ENCODE results near the gene METRN.

Gene METRN

DNA sequence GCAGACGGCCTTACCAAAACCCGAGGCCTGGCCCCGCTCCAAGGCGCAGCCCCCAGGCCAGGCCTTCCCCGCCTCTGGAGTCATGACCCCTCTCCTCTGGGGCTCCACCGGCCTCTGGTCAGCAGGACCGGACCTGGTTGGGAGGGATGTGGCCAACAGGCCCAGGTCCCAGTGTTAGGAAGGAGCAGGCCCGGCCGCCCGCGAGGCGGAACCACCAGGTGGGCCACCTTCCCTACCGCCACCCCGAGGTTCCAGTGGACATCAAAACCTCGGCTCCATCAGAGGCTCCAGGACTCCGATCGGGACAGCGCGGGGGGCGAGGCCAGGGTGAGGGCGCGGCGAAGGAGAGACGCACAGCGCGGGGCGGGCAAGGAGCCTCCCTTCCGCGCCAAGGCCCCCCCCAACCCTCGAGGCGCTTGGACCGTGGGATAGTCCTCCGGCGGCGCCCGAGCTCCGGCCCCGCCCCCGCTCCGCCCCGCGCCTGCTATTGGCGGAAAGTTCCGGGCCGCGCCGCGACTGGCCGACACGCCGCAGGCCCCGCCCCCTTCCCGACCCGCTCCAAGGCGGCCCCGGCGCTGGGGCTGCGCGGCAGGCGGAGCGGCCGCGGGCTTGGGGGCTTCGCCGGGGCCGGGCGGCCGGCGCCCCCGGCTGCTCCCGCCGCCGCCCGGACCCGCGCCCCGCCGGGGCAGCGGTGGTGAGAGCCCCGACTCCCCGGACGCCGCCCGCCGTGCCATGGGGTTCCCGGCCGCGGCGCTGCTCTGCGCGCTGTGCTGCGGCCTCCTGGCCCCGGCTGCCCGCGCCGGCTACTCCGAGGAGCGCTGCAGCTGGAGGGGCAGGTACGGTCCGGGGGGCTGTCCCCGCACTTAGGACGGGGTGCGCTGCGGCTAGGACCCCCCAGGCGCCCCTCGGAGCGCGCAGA, at the start of gene METRN:
Gene METRN (plus strand): TSS at position 561 of the 919 bp plus-strand sequence. CDS start 172 bp downstream, at position 733.
- DNase-seq = peak; percentile 83 to 91 (median 87)

- DNase-seq = no peak
These were observed 48.3 kb upstream of the METRN start for GRCh38 chr16:666572-666971.

DNA sequence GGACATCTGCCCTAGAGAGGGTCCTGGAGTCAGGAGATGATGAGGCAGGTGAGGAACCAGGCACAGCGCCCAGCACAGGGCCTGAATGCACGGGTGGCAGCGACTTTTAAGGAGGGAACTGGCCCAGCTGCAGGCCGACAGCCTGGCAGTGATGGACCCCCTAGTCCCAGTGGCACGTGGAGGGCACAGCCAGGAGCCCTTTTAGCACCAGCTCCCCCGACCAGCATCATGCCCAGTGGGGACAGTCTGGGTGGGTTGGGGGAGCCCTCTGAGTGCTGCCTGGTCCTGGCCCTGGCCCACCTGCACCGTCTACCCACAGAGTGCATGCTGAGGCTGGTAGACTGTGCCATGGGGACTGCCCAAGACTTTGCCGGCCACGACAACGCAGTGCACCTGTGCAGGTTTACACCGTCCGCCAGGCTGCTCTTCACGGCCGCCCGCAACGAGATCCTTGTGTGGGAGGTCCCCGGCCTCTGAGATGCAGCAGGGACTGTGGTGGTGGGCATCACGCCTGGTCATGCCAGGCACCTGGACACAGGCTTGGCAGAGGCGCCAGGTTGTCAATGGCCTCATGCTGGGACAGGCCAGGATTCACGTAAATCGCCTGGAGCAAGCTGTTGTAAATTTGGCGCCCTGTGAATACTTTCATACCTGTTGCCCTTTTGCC, 47.7 kb upstream of the METRN start:
- DNase-seq = peak in 1 of 3 experiments; percentile 14

DNA sequence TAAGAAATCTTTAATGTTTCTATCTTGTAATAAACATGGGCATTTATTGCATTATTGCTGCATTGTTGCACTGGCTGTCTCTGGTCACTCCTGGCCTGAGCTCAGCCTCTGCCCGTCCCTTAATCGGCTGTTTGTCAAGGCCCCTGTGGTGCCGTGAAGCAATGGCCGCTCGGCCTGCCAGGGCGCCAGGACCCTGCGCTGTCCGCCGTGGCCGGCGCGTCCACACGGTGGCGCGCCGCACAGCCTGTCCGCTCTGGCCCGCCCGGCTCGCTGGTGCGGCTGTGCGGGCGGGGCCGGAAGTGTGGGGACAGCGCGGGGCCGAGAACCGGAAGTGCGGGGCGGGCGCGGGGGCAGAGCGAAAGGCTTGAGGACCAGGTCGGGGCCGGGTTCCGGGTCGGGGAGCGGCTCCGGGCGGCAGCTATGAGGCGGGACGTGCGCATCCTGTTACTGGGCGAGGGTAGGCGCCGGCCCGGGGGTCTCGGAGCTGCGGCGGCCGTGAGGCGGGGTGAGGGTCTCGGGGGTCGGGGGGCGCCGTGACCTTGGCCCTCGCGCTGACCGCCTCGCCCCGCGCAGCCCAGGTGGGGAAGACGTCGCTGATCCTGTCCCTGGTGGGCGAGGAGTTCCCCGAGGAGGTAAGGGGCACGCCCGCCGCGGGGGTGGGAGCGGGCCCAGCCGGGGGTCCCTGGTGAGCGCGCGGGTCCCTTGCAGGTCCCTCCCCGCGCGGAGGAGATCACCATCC, 47.0 kb upstream of the METRN start, which contains the start of gene RHOT2:
Gene RHOT2 (plus strand): TSS at position 353 of the 739 bp plus-strand sequence. CDS start 68 bp downstream, at position 421.
- peak; percentile 90 to 98 (median 93) for DNase-seq

- no peak for DNase-seq
These were observed 46.3 kb upstream of the METRN start for GRCh38 chr16:668519-669171.

DNA sequence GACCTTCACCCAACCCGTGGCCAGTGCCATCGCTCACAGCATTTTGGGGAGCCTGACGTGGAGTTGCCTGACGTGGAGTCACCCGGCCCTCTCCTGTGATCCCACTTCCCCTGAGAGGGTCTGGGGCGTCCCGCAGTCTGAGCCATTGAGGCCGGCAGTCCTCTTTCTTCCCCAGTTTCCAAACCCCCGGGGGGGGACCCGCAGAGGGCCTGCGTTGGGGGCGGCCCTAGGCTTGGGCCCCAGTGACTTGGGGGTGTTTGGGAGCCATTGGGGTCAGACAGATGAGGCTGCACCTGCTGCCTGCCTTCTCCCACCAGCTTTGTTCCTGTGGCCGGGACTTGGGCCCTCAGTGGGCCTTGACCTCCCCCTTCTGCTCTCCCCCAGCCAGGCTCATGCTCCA, 45.3 kb upstream of the METRN start:
- DNase-seq = no peak

DNA sequence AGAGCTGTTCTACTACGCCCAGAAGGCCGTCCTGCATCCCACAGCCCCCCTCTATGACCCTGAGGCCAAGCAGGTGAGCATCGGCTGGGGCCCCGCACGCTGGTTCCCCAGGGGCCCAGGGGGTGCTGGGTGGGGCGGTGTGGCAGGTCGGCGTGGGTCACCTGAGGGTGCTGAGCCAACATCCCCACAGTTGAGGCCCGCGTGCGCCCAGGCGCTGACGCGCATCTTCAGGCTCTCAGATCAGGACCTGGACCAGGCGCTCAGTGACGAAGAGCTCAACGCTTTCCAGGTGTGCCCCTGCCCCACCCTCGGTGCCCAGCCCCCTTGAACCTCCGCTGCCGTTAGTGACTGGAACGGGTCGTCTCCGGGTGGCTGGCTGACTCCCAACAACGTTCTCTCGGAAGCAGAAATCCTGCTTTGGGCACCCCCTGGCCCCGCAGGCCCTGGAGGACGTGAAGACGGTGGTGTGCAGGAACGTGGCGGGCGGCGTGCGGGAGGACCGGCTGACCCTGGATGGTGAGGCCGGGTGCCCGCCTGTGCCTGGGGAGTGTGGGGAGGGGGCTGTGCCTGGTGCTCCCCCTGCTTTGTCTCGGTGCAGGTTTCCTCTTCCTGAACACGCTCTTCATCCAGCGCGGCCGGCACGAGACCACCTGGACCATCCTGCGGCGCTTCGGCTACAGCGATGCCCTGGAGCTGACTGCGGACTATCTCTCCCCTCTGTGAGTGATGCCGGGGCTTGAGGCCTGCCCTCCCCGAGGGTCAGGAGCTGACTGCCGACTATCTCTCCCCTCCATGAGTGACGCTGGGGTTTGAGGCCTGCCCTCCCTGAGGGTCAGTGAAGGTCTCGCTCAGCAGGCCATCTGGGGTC, 44.2 kb upstream of the METRN start:
- DNase-seq = no peak

GRCh38 chr16:671353-672131, 43.4 kb upstream of the METRN start:
- DNase-seq = no peak

DNA sequence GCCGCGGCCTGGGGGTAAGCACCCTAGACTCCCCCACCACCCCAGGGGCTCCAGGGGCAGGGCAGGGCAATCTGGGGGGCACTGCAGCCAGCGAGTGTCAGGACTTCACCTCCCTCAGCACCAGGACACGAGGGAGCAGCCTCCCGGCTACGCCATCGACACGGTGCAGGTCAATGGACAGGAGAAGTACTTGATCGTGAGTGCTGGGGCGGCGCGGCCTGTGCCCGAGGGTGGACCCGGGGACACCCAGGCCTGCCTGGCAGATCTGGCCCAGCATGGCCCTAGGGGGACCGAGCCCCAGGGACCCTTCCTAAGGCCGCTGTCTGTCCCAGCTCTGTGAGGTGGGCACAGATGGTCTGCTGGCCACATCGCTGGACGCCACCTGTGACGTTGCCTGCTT, 42.5 kb upstream of the METRN start:
- no peak for DNase-seq

GRCh38 chr16:672851-673250, 42.1 kb upstream of the METRN start:
- no peak for DNase-seq

GRCh38 chr16:673399-673991, 41.4 kb upstream of the METRN start:
- DNase-seq = no peak

DNA sequence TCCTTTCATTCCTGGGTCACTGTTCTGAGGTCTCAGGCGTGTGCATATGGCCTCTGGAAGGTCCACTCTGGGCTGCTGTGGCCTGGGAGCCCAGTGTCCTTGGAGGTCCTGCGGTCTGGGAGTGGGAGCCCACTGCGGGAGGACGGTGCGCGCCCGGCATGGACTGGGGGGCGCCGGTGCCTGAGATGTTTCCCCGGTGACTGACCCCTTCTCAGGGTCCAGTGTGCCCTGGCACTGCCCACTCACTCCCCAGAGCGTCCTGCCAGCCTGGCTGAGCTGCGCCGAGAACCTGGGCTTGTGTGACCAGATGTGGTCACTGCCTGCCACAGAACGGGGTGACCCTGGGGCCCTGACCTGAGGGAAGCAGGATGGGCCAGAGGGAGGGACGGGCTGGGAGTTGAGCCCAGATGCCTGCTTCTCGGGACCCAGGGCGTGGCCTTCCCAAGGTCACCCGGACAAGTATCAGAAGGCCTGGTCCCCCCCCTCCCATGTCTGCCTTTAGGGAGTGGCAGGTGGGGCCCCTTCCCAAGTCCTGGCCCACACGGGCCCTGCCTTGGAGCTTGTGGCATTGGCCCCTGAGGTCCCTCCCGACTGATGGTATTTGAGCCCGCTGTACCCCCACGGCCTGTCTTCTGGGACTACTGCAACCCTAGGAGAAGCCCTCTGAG, 40.6 kb upstream of the METRN start:
- no peak for DNase-seq

GRCh38 chr16:674968-675883, 39.7 kb upstream of the METRN start, which contains the start of gene RHBDL1:
Gene RHBDL1, plus strand, starts transcription at chr16:675671. Its CDS starts 120 bp downstream, at chr16:675791.
- no peak for DNase-seq

- DNase-seq = no peak
These were observed 38.9 kb upstream of the METRN start for GRCh38 chr16:675884-676564.

DNA sequence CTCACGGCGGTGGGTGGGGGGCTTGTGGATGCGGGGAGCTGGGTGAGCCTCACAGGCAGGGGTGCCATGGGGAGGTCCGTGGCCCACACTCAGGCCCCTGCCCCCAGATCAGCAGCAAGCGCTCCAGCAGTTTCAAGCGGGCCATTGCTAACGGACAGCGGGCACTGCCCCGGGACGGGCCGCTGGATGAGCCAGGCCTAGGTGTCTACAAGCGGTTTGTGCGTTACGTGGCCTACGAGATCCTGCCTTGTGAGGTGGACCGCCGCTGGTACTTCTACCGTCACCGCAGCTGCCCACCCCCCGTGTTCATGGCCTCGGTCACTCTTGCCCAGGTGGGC, 38.4 kb upstream of the METRN start:
- DNase-seq = peak in 1 of 3 experiments; percentile 46

DNA sequence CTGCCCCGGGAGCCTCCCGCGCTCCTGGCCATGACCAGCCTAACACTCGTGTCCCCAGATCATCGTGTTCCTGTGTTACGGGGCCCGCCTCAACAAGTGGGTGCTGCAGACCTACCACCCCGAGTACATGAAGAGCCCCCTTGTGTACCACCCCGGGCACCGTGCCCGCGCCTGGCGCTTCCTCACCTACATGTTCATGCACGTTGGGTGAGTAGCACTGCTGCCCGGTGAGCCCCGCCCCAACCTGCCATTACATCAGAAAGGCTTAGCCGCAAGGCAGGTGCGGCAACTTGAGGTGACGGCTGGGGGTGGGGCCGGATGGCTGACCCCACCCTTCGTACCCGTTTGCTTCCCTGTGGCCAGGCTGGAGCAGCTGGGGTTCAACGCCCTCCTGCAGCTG, 38.0 kb upstream of the METRN start:
- peak; percentile 87 to 94 (median 89) for DNase-seq

- peak; percentile 83 to 89 (median 87) for DNase-seq
These were observed 37.4 kb upstream of the METRN start for GRCh38 chr16:677316-678190.
